IPS DF 4.7 (cell line): ENCODE measurements around the gene HLA-F.

Experiments used
- DNase-seq: peaks from one replicate; pipeline ENCODE4 v3.0.0-alpha.2; 2013; ENCODE audit warnings: low spot score; ENCODE audit errors: extremely low read depth

Gene HLA-F

DNA sequence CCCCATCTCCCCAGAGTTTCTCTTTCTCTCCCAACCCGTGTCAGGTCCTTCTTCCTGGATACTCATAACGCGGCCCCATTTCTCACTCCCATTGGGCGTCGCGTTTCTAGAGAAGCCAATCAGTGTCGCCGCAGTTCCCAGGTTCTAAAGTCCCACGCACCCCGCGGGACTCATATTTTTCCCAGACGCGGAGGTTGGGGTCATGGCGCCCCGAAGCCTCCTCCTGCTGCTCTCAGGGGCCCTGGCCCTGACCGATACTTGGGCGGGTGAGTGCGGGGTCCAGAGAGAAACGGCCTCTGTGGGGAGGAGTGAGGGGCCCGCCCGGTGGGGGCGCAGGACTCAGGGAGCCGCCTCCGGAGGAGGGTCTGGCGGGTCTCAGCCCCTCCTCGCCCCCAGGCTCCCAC, at the start of gene HLA-F:
TSS of gene HLA-F (plus strand) at position 173 of the 404 bp plus-strand sequence. CDS start at position 203, 30 bp downstream.
- DNase-seq: no peak

- no peak for DNase-seq
These were observed 49.2 kb upstream of the HLA-F start for GRCh38 chr6:29674008-29674407.

DNA sequence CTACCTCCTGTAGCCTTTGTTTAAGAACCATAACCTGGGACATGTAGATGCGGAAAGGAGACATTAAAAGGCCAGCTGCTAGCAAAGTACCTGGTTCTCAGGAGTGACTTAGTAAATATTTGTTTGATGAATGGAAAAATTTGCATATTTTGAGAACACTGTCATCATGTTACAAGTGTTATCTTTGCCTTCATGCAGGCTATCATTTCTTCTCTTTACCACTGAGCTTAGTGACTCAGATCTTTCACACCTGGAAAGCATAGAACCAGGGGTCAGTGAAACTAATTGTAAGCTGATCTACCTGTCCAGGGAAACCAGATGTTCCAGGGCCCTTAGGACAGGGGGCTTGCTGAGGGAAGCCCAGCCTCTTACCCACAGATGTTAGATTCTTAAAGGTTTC, 47.7 kb upstream of the HLA-F start:
- DNase-seq: no peak

GRCh38 chr6:29676981-29677601, 46.1 kb upstream of the HLA-F start:
- DNase-seq: no peak

DNA sequence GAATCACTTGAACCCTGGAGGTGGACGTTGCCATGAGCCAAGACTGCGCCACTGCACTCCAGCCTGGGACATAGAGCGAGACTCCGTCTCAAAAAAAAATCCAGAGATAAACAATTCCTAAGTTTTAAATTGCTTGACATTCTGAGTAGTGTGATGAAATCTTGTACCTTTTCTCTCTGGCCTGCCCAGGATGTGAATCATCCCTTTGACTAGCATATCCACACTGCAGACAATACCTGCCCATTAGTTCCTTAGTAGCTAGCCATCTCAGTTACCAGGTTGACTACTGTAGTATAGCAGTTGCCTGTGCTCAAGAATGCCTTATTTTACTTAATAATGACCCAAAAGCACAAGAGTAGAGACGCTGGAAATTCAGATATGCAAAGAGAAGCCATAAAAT, 45.1 kb upstream of the HLA-F start:
- DNase-seq: no peak

DNA sequence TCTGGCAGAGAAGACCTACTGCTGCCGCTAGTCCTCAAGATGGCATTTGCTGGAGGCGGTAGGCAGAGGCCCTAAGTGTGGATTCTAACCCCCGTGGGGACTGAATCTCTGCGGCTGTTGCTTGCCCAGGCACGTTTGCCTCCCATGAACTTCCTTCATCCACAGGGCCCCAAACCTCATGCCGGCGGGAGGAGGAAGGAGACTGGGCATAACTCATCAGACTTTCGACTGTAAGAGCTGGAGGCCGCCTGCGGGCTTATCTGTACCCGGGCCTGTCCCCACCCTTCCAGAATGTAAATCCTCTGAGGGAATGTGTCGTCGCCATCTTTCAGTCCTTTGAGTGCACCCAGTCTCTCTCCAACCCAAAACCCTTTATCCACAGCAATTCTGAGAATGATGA, 43.3 kb upstream of the HLA-F start:
- DNase-seq: no peak

- no peak for DNase-seq
These were observed 42.8 kb upstream of the HLA-F start for GRCh38 chr6:29680416-29680815.

GRCh38 chr6:29680904-29681303, 42.3 kb upstream of the HLA-F start, which contains the start of gene ZFP57:
Gene ZFP57 (minus strand): TSS chr6:29681152. CDS start chr6:29677003, 4,149 bp downstream.
- DNase-seq: no peak

- no peak for DNase-seq
These were observed 41.4 kb upstream of the HLA-F start for GRCh38 chr6:29681811-29682210.

DNA sequence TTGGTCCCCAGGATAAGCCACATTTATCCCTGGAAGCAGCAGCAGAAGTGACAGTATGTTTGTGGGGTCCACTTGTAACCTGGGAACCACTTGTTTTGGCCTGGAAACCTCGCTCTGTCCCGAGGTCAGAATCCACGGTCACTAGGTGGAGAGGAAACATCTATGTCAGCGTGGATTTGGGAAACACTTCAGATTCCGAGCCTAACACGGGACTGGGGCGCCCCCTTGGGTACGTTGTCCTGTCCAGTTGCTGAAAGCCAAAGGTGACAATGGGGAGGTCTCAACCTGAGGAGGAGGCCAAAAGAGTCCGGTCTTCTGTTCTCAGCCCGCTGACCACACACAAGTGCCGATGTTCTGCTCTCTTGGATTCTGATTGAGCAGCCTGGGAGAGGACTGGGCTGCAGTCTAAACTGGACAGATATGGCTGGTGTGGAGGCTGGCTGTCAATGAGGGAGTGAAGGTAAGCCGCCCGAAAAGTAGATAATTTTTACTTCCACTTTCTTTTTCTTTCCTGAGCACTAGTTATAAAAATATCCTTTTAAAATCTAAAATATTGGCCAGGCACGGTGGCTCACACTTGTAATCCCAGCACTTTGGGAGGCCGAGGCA, 37.4 kb upstream of the HLA-F start:
- no peak for DNase-seq

GRCh38 chr6:29694637-29695036, 28.6 kb upstream of the HLA-F start:
- DNase-seq: no peak

DNA sequence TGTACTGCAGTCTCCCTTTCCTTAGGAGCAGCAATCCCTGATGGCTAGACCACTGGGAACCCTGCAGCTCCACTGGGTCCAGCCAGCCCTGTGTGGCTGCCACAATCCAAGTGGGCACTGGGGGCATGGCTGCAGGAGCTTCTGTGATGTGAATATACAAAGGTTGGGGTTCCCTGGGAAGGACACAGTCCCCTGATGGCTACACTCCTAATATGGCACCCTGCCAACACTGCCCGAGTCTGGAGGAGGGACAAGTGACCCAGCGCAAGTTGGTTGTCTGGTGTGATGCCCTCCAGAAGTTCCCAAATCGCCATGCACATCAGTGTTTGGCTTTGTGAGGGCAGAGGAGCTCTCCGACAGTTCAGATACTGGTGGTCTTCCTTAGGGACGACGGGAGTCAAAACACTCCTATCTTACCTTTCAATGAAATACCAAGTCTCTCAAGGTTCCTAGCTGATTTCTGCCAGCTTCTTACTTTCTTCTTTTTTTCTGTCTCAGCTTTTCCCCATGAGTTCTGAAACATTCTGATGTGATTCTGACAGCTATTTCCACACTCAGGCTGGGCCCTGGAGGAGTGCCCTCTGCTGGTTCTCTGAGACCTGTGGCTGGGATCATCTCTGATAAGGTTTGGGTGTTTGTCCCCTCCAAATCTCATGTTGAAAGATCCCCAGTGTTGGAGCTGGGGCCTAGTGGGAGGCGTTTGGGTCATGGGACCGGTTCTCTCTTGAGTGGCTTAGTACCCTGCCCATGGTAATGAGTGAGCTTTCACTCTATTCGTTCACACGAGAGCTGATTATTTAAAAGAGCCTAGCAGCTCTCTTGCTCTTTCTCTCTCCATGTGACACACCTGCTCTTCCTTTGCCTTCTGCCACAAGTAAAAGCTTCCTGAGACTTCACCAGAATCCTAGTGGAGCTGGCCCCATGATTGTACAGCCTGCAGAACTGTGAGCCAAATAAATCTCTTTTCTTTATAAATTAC, 26.8 kb upstream of the HLA-F start:
- no peak for DNase-seq

DNA sequence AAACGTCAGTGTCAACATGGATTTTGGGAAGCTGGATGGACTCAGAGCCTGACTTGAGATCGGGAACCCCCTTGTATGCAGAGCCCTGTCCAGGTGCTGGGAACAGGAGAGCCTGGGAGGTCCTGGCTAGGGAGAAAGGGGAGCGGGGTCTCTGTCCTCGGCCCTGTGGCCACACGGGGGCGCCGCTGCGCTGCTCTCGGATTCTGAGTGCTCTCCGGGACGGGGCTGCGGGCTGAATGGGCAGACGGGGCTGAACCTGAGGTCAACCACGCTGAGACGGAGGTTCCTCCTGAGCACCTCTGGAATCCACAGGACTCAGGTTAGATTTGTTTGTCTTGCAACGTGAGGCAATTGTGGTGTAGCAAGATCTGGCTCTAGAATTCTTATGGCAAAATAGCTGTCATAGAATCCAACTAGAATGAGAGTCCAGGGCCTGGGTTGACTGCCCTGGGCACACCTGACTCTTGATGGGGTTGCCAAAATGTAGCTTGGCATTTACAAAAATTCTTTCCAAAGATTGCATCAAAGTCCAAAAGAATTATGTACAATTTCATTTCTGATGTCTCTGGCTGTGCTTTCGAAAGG, 20.6 kb upstream of the HLA-F start:
- no peak for DNase-seq

DNA sequence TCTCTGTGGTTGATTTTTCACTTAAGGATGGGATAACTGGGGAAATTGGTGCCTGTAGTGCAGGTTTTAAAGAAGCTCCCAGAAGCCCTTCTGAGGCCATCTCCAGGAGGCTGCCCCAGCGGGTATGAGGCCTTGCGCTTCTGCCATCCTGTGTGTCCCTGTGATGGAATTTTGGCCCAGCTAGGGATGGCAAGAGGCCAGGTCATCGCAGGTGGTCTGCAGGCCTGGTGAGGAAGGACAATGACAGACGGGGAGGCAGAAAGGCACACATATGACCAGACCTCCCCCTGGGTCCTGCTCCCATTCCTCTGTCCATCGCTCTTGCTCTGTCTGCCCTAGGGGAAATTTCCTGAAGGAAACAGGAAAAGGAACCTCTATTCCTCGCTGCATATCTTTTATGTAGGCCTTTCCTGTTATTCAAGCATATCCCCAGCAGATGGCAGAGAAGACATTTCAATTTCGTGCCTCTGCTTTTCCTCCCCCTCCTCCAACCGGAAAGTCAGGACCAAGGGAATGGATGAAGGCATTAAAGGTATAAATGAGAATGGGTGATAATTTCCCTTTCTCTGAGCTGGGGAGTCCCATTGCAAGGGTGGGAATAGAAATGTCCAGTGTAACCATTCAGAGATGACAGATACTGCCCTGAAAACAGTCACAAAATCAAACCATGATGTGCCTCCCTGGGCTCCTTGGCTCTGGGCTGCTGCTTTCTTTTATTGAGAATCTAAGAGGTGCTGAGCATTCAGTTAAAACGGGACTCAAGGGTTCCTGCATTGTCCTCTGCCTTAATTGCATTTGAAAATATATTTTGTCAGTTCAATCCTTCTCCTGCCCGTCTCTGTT, 17.6 kb upstream of the HLA-F start:
- DNase-seq: no peak

DNA sequence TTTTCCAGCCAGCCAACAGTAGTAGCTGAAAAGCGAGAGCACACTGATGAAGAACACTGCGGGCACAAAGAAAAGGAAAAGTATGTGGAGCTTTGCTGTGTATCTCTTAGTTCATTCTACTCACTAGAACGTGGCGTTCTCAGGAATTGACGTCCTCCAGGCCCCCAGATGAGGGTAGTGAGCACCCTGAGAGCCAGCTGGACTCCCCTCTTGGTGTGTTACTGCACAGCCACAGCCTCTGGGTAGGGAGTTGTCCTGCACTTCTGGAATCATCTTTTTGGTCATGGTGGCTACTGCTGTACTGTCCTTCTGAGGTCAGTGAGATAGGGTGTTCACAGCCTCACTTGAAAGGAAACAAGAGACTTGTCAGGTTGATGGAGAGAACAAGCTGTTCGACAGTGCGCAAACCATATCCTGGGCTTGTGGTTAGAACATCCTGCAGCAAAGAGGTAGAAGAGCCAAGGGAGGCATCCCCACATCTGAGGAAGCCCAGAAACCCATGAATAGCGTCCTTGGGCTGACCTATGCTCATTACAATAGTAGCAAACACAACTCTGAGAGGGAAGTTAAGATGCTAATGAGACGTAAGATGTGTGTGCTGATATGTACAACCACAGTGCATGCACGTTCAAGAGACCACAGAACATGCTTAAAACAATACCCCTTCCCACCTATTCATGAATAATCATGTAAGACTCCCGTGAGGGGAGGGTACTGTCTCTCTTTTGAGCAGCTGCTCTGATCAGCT, 14.6 kb upstream of the HLA-F start:
- no peak for DNase-seq

DNA sequence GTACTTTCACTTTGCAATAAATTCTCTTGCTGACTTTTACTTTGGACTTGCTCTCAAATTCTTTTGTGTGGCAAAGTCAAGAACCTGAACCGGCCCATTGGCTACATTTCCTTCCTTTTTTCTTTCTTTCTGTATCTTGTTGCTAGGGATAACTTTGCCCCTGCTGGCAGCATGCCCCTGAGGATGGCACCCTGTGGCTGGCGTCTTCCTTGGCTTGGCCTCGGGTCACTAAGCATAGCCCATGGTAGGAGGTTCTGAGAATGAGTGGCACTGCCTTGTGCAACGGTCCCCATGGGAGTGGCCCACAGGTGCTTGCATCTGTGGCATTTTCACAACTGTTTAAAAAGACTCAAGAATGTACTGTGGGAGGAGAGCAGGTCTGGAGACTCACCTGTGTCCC, 14.0 kb upstream of the HLA-F start:
- DNase-seq: no peak

- DNase-seq: no peak
These were observed 12.8 kb upstream of the HLA-F start for GRCh38 chr6:29710281-29710941.

DNA sequence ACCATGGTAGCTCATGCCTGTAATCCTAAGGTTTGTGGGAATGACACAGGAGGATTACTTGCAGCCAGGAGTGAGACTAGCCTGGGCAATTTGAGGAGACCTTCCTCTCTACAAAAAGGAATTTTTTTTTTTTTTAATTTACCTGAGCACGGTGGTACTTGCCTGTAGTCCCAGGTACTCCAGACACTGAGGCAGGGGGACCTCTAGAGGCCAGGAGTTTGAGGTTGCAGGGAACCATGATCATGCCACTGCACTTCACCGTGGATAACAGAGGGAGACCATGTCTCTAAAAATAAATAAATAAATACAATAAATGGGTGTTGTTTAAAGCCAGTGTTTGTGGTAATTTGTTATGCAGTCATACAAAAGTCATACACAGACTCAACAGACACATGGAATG, 2.4 kb upstream of the HLA-F start:
- DNase-seq: no peak
